ENCODE data around the gene ADGRG6. TPM values are rescaled to one million over a fixed set of nuclear protein-coding genes. Genes with fewer than 3 reads are reported as not detected.

The ADGRG6 gene
- total RNA-seq, 1 experiment from 2014 or later: 30.3 TPM

DNA sequence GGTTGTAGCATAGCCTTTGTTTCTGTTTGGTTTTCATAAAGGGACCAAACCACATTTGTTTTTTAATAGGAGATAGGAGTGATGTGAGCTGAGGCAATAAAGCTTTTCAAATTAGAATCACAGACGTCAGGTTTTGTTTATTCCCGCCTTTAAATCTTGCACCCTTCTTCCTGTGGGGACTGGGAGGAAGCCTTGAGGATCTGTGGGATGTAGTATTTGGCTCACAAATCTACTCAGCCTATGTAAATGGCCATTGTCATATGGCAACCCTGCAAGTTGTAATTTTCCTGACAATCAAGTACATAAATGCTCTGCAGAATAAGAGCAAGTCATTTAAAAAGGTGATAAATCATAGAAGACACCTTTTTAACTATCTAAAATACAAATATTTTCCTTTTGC is 110.4 kb downstream of the ADGRG6 start:
- no peak overlapping the region for H3K4me3 ChIP-seq
- no peaks in the 10 kb centered on the region for H3K79me2 ChIP-seq (ENCODE audit: low read depth)
- TF ChIP-seq, protein P1, sequence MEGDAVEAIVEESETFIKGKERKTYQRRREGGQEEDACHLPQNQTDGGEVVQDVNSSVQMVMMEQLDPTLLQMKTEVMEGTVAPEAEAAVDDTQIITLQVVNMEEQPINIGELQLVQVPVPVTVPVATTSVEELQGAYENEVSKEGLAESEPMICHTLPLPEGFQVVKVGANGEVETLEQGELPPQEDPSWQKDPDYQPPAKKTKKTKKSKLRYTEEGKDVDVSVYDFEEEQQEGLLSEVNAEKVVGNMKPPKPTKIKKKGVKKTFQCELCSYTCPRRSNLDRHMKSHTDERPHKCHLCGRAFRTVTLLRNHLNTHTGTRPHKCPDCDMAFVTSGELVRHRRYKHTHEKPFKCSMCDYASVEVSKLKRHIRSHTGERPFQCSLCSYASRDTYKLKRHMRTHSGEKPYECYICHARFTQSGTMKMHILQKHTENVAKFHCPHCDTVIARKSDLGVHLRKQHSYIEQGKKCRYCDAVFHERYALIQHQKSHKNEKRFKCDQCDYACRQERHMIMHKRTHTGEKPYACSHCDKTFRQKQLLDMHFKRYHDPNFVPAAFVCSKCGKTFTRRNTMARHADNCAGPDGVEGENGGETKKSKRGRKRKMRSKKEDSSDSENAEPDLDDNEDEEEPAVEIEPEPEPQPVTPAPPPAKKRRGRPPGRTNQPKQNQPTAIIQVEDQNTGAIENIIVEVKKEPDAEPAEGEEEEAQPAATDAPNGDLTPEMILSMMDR (conservative IDR thresholded peaks at IDR 0.05): no peak
- no peak for TF ChIP-seq EZH2 (IDR thresholded peaks at IDR 0.05; ENCODE audit: low read depth)
- H3K27me3 ChIP-seq (ENCODE audit: insufficient read depth, low read depth): no peaks in the 10 kb centered on the region
- H3K36me3 ChIP-seq (ENCODE audit: low read depth): no peaks in the 10 kb centered on the region
- peaks cover 12% of the 10 kb centered on the region; the same call in 1 of the 2 replicates for H3F3A ChIP-seq (ENCODE audit: insufficient read depth, low read depth)
- H3K9me2 ChIP-seq (ENCODE audit: insufficient read depth): no peaks in the 10 kb centered on the region
- peaks cover 35% of the 10 kb centered on the region for H3K4me1 ChIP-seq (replicated peaks; ENCODE audit: insufficient read depth)
- DNase-seq: no peak
- intact Hi-C loops (cut with micrococcal nuclease; ENCODE audit: unreplicated experiment): loop anchor here (5.0 to 10.0 kb wide), 2 partner anchors 35 to 133 kb away; no protein-coding TSS in a partner anchor
- peak overlapping the region; percentile 86 for H3K27ac ChIP-seq
- CTCF ChIA-PET: no interaction called here
- no peaks in the 10 kb centered on the region for H3K9me3 ChIP-seq (ENCODE audit: insufficient read depth, low read depth)
- no TSS peak for BruUV-seq (replicated peaks)
- no peak overlapping the region for H2AFZ ChIP-seq
- no peak overlapping the region; the same call in 1 of the 2 replicates for H3K4me2 ChIP-seq
- POLR2A ChIA-PET (ENCODE audit: unreplicated experiment): no interaction called here
- H4K20me1 ChIP-seq (ENCODE audit: insufficient read depth): no peaks in the 10 kb centered on the region

DNA sequence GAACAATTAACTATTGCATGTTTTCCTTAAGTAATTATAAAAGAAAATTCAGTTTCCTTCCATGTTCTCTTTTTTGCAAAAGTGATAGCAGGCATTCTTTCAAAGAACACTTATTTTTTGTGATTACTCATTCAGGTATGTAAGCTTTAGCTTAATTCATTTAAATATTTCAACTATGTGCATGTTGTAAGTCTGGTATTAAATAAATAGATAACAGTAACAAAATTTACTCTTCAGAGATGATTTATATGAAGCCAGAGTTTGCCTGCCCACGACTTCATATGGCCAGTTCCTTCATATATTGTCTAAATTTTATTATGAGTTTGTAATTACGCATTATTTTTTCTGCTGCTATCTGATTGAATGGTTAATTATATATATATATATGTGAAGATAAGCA is 110.9 kb downstream of the ADGRG6 start:
- intact Hi-C loops (cut with micrococcal nuclease; ENCODE audit: unreplicated experiment): loop anchor here (1.0 to 10.0 kb wide), 3 partner anchors 35 to 132 kb away; no protein-coding TSS in a partner anchor
- no TSS peak for BruUV-seq (replicated peaks)
- Histone ChIP-seq H3F3A (ENCODE audit: insufficient read depth, low read depth) (peaks cover 12% of the 10 kb centered on the region; the same call in 1 of the 2 replicates), H4K20me1 (ENCODE audit: insufficient read depth) (no peaks in the 10 kb centered on the region), H3K9me3 (ENCODE audit: insufficient read depth, low read depth) (no peaks in the 10 kb centered on the region), H2AFZ (no peak overlapping the region), H3K4me1 (replicated peaks; ENCODE audit: insufficient read depth) (peaks cover 35% of the 10 kb centered on the region), H3K4me3 (no peak overlapping the region), H3K27me3 (ENCODE audit: insufficient read depth, low read depth) (no peaks in the 10 kb centered on the region), H3K79me2 (ENCODE audit: low read depth) (no peaks in the 10 kb centered on the region), H3K36me3 (ENCODE audit: low read depth) (no peaks in the 10 kb centered on the region), H3K9me2 (ENCODE audit: insufficient read depth) (no peaks in the 10 kb centered on the region), H3K4me2 (peak overlapping the region; percentile 35), H3K27ac (peak overlapping the region; percentile 86)
- TF ChIP-seq, protein P1 (conservative IDR thresholded peaks at IDR 0.05): no peak
- no peak for TF ChIP-seq EZH2 (IDR thresholded peaks at IDR 0.05; ENCODE audit: low read depth)
- CTCF ChIA-PET: no interaction called here
- POLR2A ChIA-PET (ENCODE audit: unreplicated experiment): no interaction called here
- peak in 1 of 2 experiments; percentile 40 for DNase-seq

DNA sequence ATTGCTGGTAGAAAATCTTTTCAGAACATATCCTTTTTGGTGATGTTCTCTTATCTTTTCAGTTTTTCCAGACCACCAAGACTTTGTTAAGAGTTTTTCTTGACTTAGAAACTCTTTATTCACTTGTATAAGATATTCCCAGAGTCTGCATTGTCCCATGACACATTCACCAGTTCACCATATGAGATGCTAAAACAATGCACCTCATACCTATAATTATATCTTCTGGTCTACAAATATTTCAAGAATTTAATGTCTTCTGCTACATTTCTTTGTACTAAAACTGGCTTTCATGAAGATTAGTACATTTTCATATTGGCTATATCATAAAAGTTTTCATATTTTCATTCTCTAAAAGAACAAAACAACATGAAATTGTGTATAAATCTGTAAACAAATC is 111.3 kb downstream of the ADGRG6 start:
- no peak for TF ChIP-seq EZH2 (IDR thresholded peaks at IDR 0.05; ENCODE audit: low read depth)
- TF ChIP-seq, protein P1 (conservative IDR thresholded peaks at IDR 0.05): no peak
- CTCF ChIA-PET: no interaction called here
- peak overlapping the region; percentile 35 for H3K4me2 ChIP-seq
- H4K20me1 ChIP-seq (ENCODE audit: insufficient read depth): no peaks in the 10 kb centered on the region
- no peaks in the 10 kb centered on the region for H3K79me2 ChIP-seq (ENCODE audit: low read depth)
- BruUV-seq (replicated peaks): no TSS peak
- no peaks in the 10 kb centered on the region for H3K9me3 ChIP-seq (ENCODE audit: insufficient read depth, low read depth)
- H3K4me1 ChIP-seq (replicated peaks; ENCODE audit: insufficient read depth): peaks cover 35% of the 10 kb centered on the region
- no peak overlapping the region for H2AFZ ChIP-seq
- intact Hi-C loops (cut with micrococcal nuclease; ENCODE audit: unreplicated experiment): loop anchor here (1.0 to 10.0 kb wide), 3 partner anchors 36 to 132 kb away; no protein-coding TSS in a partner anchor
- H3F3A ChIP-seq (ENCODE audit: insufficient read depth, low read depth): peaks cover 12% of the 10 kb centered on the region; the same call in 1 of the 2 replicates
- H3K9me2 ChIP-seq (ENCODE audit: insufficient read depth): no peaks in the 10 kb centered on the region
- DNase-seq: peak in 1 of 2 experiments; percentile 70
- H3K4me3 ChIP-seq: no peak overlapping the region
- no peaks in the 10 kb centered on the region for H3K27me3 ChIP-seq (ENCODE audit: insufficient read depth, low read depth)
- POLR2A ChIA-PET (ENCODE audit: unreplicated experiment): no interaction called here
- no peaks in the 10 kb centered on the region for H3K36me3 ChIP-seq (ENCODE audit: low read depth)
- peak overlapping the region; percentile 86 for H3K27ac ChIP-seq
